SK-MEL-5 (cell line): ENCODE results near the gene ADD3. TPM values are rescaled to one million over a fixed set of nuclear protein-coding genes. Genes with fewer than 3 reads are reported as not detected.
A peak's percentile ranks its signal among the peaks of the same experiment; 100 is the strongest.
"Not testable (repeated sequence)": the region's sequence is repeated elsewhere in the genome, so short reads cannot be mapped to it uniquely, and the experiment has no call there.

Source experiments
- DNase-seq: peaks from one replicate; pipeline ENCODE4 v3.0.0-alpha.2; 2016; ENCODE audit warnings: low read depth, low spot score
- in situ Hi-C: cut with HindIII; loops from 2 replicates; pipeline ENCODE4 v1.10.0; 2016; ENCODE audit warnings: low sequenced_read_pairs, high pct_unique_total_duplicates, low pct_unique_long_range_greater_than_20kb
- total RNA-seq: library from RNA; depleted of rRNA; stranded (reverse); fragments of >200 nt; shearing (Covaris generic); gene quantifications from 2 replicates; pipeline ENCODE4 v1.2.3, GENCODE V29; 2014

Gene ADD3
- total RNA-seq, 1 experiment from 2014 or later = 131 TPM

GRCh38 chr10:110041479-110041829 lies 33.7 kb downstream of the ADD3 start:
- no peak for DNase-seq
- in situ Hi-C loops = no loop called here

- DNase-seq = no peak
- in situ Hi-C loops = no loop called here
Measured at GRCh38 chr10:110042181-110042580, 34.4 kb downstream of the ADD3 start.

GRCh38 chr10:110042891-110043290 lies 35.1 kb downstream of the ADD3 start:
- no peak for DNase-seq
- in situ Hi-C loops = no loop called here

- in situ Hi-C loops = no loop called here
- no peak for DNase-seq
Measured at GRCh38 chr10:110044681-110045080, 36.9 kb downstream of the ADD3 start.

GRCh38 chr10:110045772-110046171 lies 38.0 kb downstream of the ADD3 start:
- no peak for DNase-seq

GRCh38 chr10:110048145-110048544 lies 40.4 kb downstream of the ADD3 start:
- DNase-seq, in situ Hi-C loops: not testable (repeated sequence)

More at GRCh38 chr10:110045772-110046171, 38.0 kb downstream of the ADD3 start:
- in situ Hi-C loops = no loop called here

GRCh38 chr10:110048781-110049180 lies 41.0 kb downstream of the ADD3 start:
- in situ Hi-C loops = no loop called here

GRCh38 chr10:110049889-110050591 lies 42.3 kb downstream of the ADD3 start:
- DNase-seq, in situ Hi-C loops: not testable (repeated sequence)

More at GRCh38 chr10:110048781-110049180, 41.0 kb downstream of the ADD3 start:
- no peak for DNase-seq

GRCh38 chr10:110051487-110051886 lies 43.7 kb downstream of the ADD3 start:
- no peak for DNase-seq
- in situ Hi-C loops = no loop called here

- in situ Hi-C loops = no loop called here
- no peak for DNase-seq
Measured at GRCh38 chr10:110052916-110053315, 45.1 kb downstream of the ADD3 start.

GRCh38 chr10:110056822-110057221 lies 49.0 kb downstream of the ADD3 start:
- in situ Hi-C loops = no loop called here
- no peak for DNase-seq

GRCh38 chr10:110057456-110057855 lies 49.7 kb downstream of the ADD3 start:
- in situ Hi-C loops = no loop called here
- DNase-seq = no peak

GRCh38 chr10:110058212-110058611 lies 50.4 kb downstream of the ADD3 start:
- DNase-seq = no peak
- in situ Hi-C loops = no loop called here

- no peak for DNase-seq
- in situ Hi-C loops = no loop called here
Measured at GRCh38 chr10:110059925-110060324, 52.1 kb downstream of the ADD3 start.

- in situ Hi-C loops = no loop called here
- DNase-seq = no peak
Measured at GRCh38 chr10:110061687-110062086, 53.9 kb downstream of the ADD3 start.

- no peak for DNase-seq
- in situ Hi-C loops = no loop called here
Measured at GRCh38 chr10:110065269-110065668, 57.5 kb downstream of the ADD3 start.

GRCh38 chr10:110067960-110068770 lies 60.4 kb downstream of the ADD3 start:
- in situ Hi-C loops = no loop called here
- peak; percentile 74 for DNase-seq

GRCh38 chr10:110068780-110069179 lies 61.0 kb downstream of the ADD3 start:
- no peak for DNase-seq
- in situ Hi-C loops = no loop called here

GRCh38 chr10:110069502-110069982 lies 61.8 kb downstream of the ADD3 start:
- DNase-seq = no peak
- in situ Hi-C loops = no loop called here
